Stimulated activated CD4-positive, alpha-beta T cell treated with anti-CD3 and anti-CD28 coated beads, TNF-alpha, amount 100 ng/mL, for 48 hours (primary cell): ENCODE data around the gene LRRC8E.
"Not testable (repeated sequence)": the region's sequence is repeated elsewhere in the genome, so short reads cannot be mapped to it uniquely, and the experiment has no call there.

Source experiments
- DNase-seq, 3 donors: peaks; one replicate each; pipeline ENCODE4 v3.0.0-alpha.2; 2020; ENCODE audit warnings: low read depth in 3 of 3

LRRC8E gene

GRCh38 chr19:7887408-7888144 lies 734 bp upstream of the LRRC8E start:
- no peak for DNase-seq

- no peak for DNase-seq
Observed at GRCh38 chr19:7888826-7889217, 512 bp downstream of the LRRC8E start.

GRCh38 chr19:7893362-7894101 lies 5.2 kb downstream of the LRRC8E start:
- DNase-seq = not testable (repeated sequence)

- no peak for DNase-seq
Observed at GRCh38 chr19:7894612-7895309, 6.5 kb downstream of the LRRC8E start.

- DNase-seq = no peak
Observed at GRCh38 chr19:7895565-7895964, 7.3 kb downstream of the LRRC8E start.

- DNase-seq = no peak
Observed at GRCh38 chr19:7897292-7897691, 9.0 kb downstream of the LRRC8E start.

GRCh38 chr19:7898967-7899366 lies 10.7 kb downstream of the LRRC8E start:
- no peak for DNase-seq

GRCh38 chr19:7899751-7900378 lies 11.6 kb downstream of the LRRC8E start:
- DNase-seq = no peak

- no peak for DNase-seq
Observed at GRCh38 chr19:7900401-7900870, 12.1 kb downstream of the LRRC8E start.

- DNase-seq = no peak
Observed at GRCh38 chr19:7900931-7901330, 12.6 kb downstream of the LRRC8E start.

- no peak for DNase-seq
Observed at GRCh38 chr19:7901337-7901736, 13.0 kb downstream of the LRRC8E start.

- no peak for DNase-seq
Observed at GRCh38 chr19:7902796-7903243, 14.5 kb downstream of the LRRC8E start.

- peak; percentile 100 for DNase-seq
Observed at GRCh38 chr19:7903244-7904073, 15.1 kb downstream of the LRRC8E start, which contains the start of gene MAP2K7. TSS of gene MAP2K7 (plus strand) at chr19:7903877. CDS start at chr19:7903945, 68 bp downstream.

GRCh38 chr19:7904074-7905020 lies 16.0 kb downstream of the LRRC8E start:
- DNase-seq = peak in 1 of 3 donors; percentile 61

GRCh38 chr19:7905268-7905667 lies 17.0 kb downstream of the LRRC8E start:
- no peak for DNase-seq

- DNase-seq = no peak
Observed at GRCh38 chr19:7905859-7906258, 17.5 kb downstream of the LRRC8E start.

- DNase-seq = no peak
Observed at GRCh38 chr19:7907122-7907521, 18.8 kb downstream of the LRRC8E start.

GRCh38 chr19:7907544-7907943 lies 19.2 kb downstream of the LRRC8E start:
- no peak for DNase-seq

GRCh38 chr19:7908078-7908699 lies 19.9 kb downstream of the LRRC8E start:
- DNase-seq = no peak
